Activated T-cell treated with anti-CD3 and anti-CD28 coated beads, Interleukin-2, amount 50 U/mL, for 72 hours (primary cell): ENCODE measurements around the gene SRPK2. TPM values are rescaled to one million over a fixed set of nuclear protein-coding genes. Genes with fewer than 3 reads are reported as not detected.
"Not testable (repeated sequence)": the region's sequence is repeated elsewhere in the genome, so short reads cannot be mapped to it uniquely, and the experiment has no call there.

Experiments used
- ATAC-seq, 2 donors: fragments of 150-1000 bp; cut with Tn5 transposase; replicated peaks in 1 of 2; 2 replicates each; pipeline ENCODE4 v1.10.0; 2021; ENCODE audit warnings: moderate library complexity in 2 of 2, mild to moderate bottlenecking in 1 of 2
- DNase-seq, 2 donors: peaks; one replicate each; pipeline ENCODE4 v3.0.0; 2021 to 2022; ENCODE audit warnings: mixed read lengths in 1 of 2
- H3K27ac Mint-ChIP-seq: one replicate; pipeline ENCODE4 v1.8.0; 2022; ENCODE audit warnings: mild to moderate bottlenecking, moderate library complexity, mixed read lengths
- H3K27me3 Mint-ChIP-seq: one replicate; pipeline ENCODE4 v1.8.0; 2022; ENCODE audit warnings: low read depth, mixed read lengths
- H3K36me3 Mint-ChIP-seq, 2 donors: one replicate each; pipeline ENCODE4 v1.8.0; 2022; ENCODE audit warnings: mixed read lengths in 2 of 2, mild to moderate bottlenecking in 1 of 2; ENCODE audit not compliant: insufficient read depth in 2 of 2
- H3K4me1 Mint-ChIP-seq: one replicate; pipeline ENCODE4 v1.8.0; 2022; ENCODE audit warnings: low read depth, mixed read lengths
- H3K4me3 Mint-ChIP-seq, 2 donors: one replicate each; pipeline ENCODE4 v1.8.0; 2022; ENCODE audit warnings: mild to moderate bottlenecking in 2 of 2, mixed read lengths in 2 of 2, moderate library complexity in 2 of 2
- H3K9me3 Mint-ChIP-seq, 2 donors: one replicate each; pipeline ENCODE4 v1.8.0; 2022; ENCODE audit warnings: mixed read lengths in 2 of 2
- total RNA-seq, 2 donors: library from RNA; stranded (reverse); gene quantifications; one replicate each; pipeline ENCODE4 v1.2.3, GENCODE V29; 2022

The SRPK2 gene
- total RNA-seq, 2 donors from 2014 or later, result 45.4 to 51.0 TPM

GRCh38 chr7:105345725-105346124 is 43.0 kb downstream of the SRPK2 start:
- DNase-seq (no peak), ATAC-seq (peak in 1 of 2 donors; percentile 12)
- peak overlapping the region; percentile 96 for H3K27ac Mint-ChIP-seq
- H3K4me3 Mint-ChIP-seq, result peak overlapping the region; percentile 57 to 76
- H3K4me1 Mint-ChIP-seq, result peaks cover 74% of the 10 kb centered on the region
- H3K36me3 Mint-ChIP-seq, result no peaks in the 10 kb centered on the region
- H3K9me3 Mint-ChIP-seq, result no peaks in the 10 kb centered on the region
- no peaks in the 10 kb centered on the region for H3K27me3 Mint-ChIP-seq

GRCh38 chr7:105345003-105345402 is 43.7 kb downstream of the SRPK2 start:
- Mint-ChIP-seq H3K36me3 (no peaks in the 10 kb centered on the region), H3K4me1 (peaks cover 71% of the 10 kb centered on the region), H3K4me3 (peak overlapping the region; percentile 47 to 76), H3K27me3 (no peaks in the 10 kb centered on the region), H3K9me3 (no peaks in the 10 kb centered on the region), H3K27ac (peak overlapping the region; percentile 96)
- DNase-seq, result peak; percentile 10 to 15
- ATAC-seq, result peak; percentile 73 to 81

- no peak for ATAC-seq
- H3K27ac Mint-ChIP-seq, result no peak overlapping the region
- no peaks in the 10 kb centered on the region for H3K27me3 Mint-ChIP-seq
- H3K36me3 Mint-ChIP-seq, result no peaks in the 10 kb centered on the region
- DNase-seq, result no peak
- no peaks in the 10 kb centered on the region for H3K9me3 Mint-ChIP-seq
- H3K4me3 Mint-ChIP-seq, result no peak overlapping the region
- peaks cover 27% of the 10 kb centered on the region for H3K4me1 Mint-ChIP-seq
These were observed 49.1 kb downstream of the SRPK2 start for GRCh38 chr7:105339404-105340323.

- ATAC-seq (no peak), DNase-seq (no peak)
- Mint-ChIP-seq H3K4me3 (no peak overlapping the region), H3K36me3 (no peaks in the 10 kb centered on the region), H3K4me1 (peaks cover 16% of the 10 kb centered on the region), H3K27ac (peak overlapping the region; percentile 42), H3K9me3 (no peaks in the 10 kb centered on the region), H3K27me3 (no peaks in the 10 kb centered on the region)
These were observed 51.2 kb downstream of the SRPK2 start for GRCh38 chr7:105337529-105337928.

GRCh38 chr7:105336009-105336408 is 52.7 kb downstream of the SRPK2 start:
- Mint-ChIP-seq H3K27ac (no peak overlapping the region), H3K4me3 (no peak overlapping the region), H3K9me3 (no peaks in the 10 kb centered on the region), H3K27me3 (no peaks in the 10 kb centered on the region), H3K36me3 (no peaks in the 10 kb centered on the region), H3K4me1 (peaks cover 22% of the 10 kb centered on the region)
- ATAC-seq, result no peak
- no peak for DNase-seq

- not testable (repeated sequence) for ATAC-seq, H3K4me3 Mint-ChIP-seq, DNase-seq, H3K36me3 Mint-ChIP-seq, H3K27me3 Mint-ChIP-seq, H3K9me3 Mint-ChIP-seq
- H3K4me1 Mint-ChIP-seq, result peaks cover 32% of the 10 kb centered on the region
- H3K27ac Mint-ChIP-seq, result peak overlapping the region; percentile 87
These were observed 56.1 kb downstream of the SRPK2 start for GRCh38 chr7:105332661-105333060.

- Mint-ChIP-seq H3K9me3 (no peaks in the 10 kb centered on the region), H3K27ac (no peak overlapping the region), H3K27me3 (no peaks in the 10 kb centered on the region), H3K36me3 (no peaks in the 10 kb centered on the region), H3K4me1 (peaks cover 43% of the 10 kb centered on the region), H3K4me3 (no peak overlapping the region)
- DNase-seq (no peak), ATAC-seq (no peak)
These were observed 58.2 kb downstream of the SRPK2 start for GRCh38 chr7:105330526-105330925.

- ATAC-seq (no peak), DNase-seq (no peak)
- Mint-ChIP-seq H3K4me3 (no peak overlapping the region), H3K27ac (peak overlapping the region; percentile 6), H3K4me1 (peaks cover 49% of the 10 kb centered on the region), H3K9me3 (no peaks in the 10 kb centered on the region), H3K36me3 (peaks cover 2% of the 10 kb centered on the region in 2 donors), H3K27me3 (no peaks in the 10 kb centered on the region)
These were observed 61.5 kb downstream of the SRPK2 start for GRCh38 chr7:105327201-105327600.

GRCh38 chr7:105325216-105325904 is 63.4 kb downstream of the SRPK2 start:
- Mint-ChIP-seq H3K9me3 (no peaks in the 10 kb centered on the region), H3K27ac (no peak overlapping the region), H3K36me3 (peaks cover 4 to 7% of the 10 kb centered on the region in 2 donors), H3K4me3 (no peak overlapping the region), H3K4me1 (peaks cover 46% of the 10 kb centered on the region), H3K27me3 (no peaks in the 10 kb centered on the region)
- ATAC-seq, result no peak
- no peak for DNase-seq

- not testable (repeated sequence) for DNase-seq, H3K27me3 Mint-ChIP-seq, H3K9me3 Mint-ChIP-seq, H3K27ac Mint-ChIP-seq, H3K36me3 Mint-ChIP-seq, ATAC-seq, H3K4me3 Mint-ChIP-seq
- H3K4me1 Mint-ChIP-seq, result peaks cover 44% of the 10 kb centered on the region
These were observed 64.1 kb downstream of the SRPK2 start for GRCh38 chr7:105324606-105325005.

GRCh38 chr7:105323366-105323765 is 65.4 kb downstream of the SRPK2 start:
- Mint-ChIP-seq H3K36me3 (peaks cover 4 to 7% of the 10 kb centered on the region in 2 donors), H3K4me3 (no peak overlapping the region), H3K4me1 (peaks cover 47% of the 10 kb centered on the region), H3K9me3 (no peaks in the 10 kb centered on the region), H3K27me3 (no peaks in the 10 kb centered on the region), H3K27ac (no peak overlapping the region)
- DNase-seq, result no peak
- no peak for ATAC-seq

- Mint-ChIP-seq H3K36me3 (peaks cover 4 to 7% of the 10 kb centered on the region in 2 donors), H3K4me1 (peaks cover 46% of the 10 kb centered on the region), H3K27ac (no peak overlapping the region), H3K27me3 (no peaks in the 10 kb centered on the region), H3K4me3 (no peak overlapping the region), H3K9me3 (no peaks in the 10 kb centered on the region)
- ATAC-seq (no peak), DNase-seq (no peak)
These were observed 66.0 kb downstream of the SRPK2 start for GRCh38 chr7:105322655-105323277.
